ENCODE results near the gene ORAI3. TPM values are rescaled to one million over a fixed set of nuclear protein-coding genes. Genes with fewer than 3 reads are reported as not detected.

Gene ORAI3
- total RNA-seq, 5 donors from 2014 or later (not counting 1 experiment from before 2014, with no cell fraction given), result 6.6 to 22.3 (median 20.8) TPM

DNA sequence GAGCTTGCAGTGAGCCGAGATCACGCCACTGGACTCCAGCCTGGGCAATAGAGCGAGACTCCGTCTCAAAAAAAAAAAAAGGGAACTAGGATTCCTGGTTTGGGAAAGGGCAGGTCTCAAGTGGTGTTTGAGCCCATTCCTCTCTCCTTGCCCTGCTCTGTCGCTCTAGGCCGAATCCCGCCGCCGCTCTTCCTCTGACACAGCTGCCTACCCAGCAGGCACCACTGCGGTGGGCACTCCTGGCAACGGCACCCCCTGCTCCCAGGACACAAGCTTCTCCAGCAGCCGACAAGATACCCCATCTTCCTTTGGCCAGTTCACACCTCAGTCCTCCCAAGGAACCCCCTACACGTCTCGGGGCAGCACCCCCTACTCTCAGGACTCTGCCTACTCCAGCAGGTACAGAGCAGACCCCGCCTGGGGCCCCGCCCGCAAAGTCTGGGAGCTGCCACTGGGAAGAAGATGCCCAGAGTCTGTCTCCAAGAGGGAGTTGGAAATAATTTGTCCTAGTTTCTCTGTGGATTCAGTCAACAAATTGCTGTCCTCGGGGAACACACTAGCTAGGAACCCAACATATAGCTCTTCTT is 15.2 kb downstream of the ORAI3 start:
- Mint-ChIP-seq H3K4me3 (no peak overlapping the region), H3K36me3 (peaks cover 59% of the 10 kb centered on the region), H3K27ac (no peak overlapping the region), H3K27me3 (no peaks in the 10 kb centered on the region), H3K4me1 (peaks cover 16 to 26% (median 22%) of the 10 kb centered on the region in 3 donors), H3K9me3 (no peaks in the 10 kb centered on the region)
- CTCF ChIA-PET, result no interaction called here
- no peak overlapping the region for H3K27ac ChIP-seq (ENCODE audit: low read length)
- DNase-seq (no peak), ATAC-seq (replicated peaks in 1 of 4) (no peak)
- POLR2A ChIA-PET, result no interaction called here
- WGBS (ENCODE audit: insufficient coverage), result 97% methylated on average over 7 of the region's 18 CpGs
- peaks cover 27 to 87% of the 10 kb centered on the region in 2 donors for H3K36me3 ChIP-seq (ENCODE audit: control insufficient read depth in 2 of 2, extremely low read depth in 1 of 2, insufficient read depth in 1 of 2, low read length in 1 of 2)
- H3K4me3 ChIP-seq (ENCODE audit: control insufficient read depth in 1 of 2, extremely low read depth in 1 of 2, low read length in 1 of 2), result no peak overlapping the region
- no peaks in the 10 kb centered on the region for H3K27me3 ChIP-seq (replicated peaks in 1 of 2; ENCODE audit: control insufficient read depth in 2 of 2, extremely low read depth in 1 of 2, insufficient read depth in 2 of 2, low read length in 1 of 2)
- H3K9me3 ChIP-seq, result no peaks in the 10 kb centered on the region
- peaks cover 0 to 11% of the 10 kb centered on the region in 2 experiments for H3K4me1 ChIP-seq (ENCODE audit: control insufficient read depth in 1 of 2, extremely low read depth in 1 of 2, insufficient read depth in 2 of 2, low read length in 2 of 2)

DNA sequence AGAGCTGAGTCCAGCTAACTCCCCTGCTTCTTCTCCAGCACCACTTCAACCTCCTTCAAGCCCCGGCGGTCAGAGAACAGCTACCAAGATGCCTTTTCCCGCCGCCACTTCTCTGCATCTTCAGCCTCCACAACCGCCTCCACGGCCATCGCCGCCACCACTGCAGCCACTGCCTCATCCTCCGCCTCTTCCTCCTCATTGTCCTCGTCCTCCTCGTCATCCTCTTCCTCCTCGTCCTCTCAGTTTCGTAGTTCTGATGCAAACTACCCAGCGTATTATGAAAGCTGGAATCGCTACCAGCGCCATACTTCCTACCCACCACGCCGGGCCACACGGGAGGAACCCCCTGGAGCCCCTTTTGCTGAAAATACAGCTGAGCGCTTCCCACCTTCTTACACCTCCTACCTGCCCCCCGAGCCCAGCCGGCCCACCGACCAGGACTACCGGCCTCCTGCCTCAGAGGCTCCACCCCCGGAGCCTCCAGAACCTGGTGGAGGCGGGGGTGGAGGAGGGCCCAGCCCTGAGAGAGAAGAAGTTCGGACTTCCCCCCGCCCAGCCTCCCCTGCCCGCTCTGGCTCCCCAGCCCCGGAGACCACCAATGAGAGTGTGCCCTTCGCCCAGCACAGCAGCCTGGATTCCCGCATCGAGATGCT is 15.8 kb downstream of the ORAI3 start:
- POLR2A ChIA-PET, result no interaction called here
- no peaks in the 10 kb centered on the region for H3K27me3 Mint-ChIP-seq
- peaks cover 0 to 6% of the 10 kb centered on the region in 2 experiments for H3K4me1 ChIP-seq (ENCODE audit: control insufficient read depth in 1 of 2, extremely low read depth in 1 of 2, insufficient read depth in 2 of 2, low read length in 2 of 2)
- no peak overlapping the region for H3K4me3 ChIP-seq (ENCODE audit: control insufficient read depth in 1 of 2, extremely low read depth in 1 of 2, low read length in 1 of 2)
- no peaks in the 10 kb centered on the region for H3K9me3 Mint-ChIP-seq
- no peak for ATAC-seq (replicated peaks in 1 of 4)
- peaks cover 31 to 89% of the 10 kb centered on the region in 2 donors for H3K36me3 ChIP-seq (ENCODE audit: control insufficient read depth in 2 of 2, extremely low read depth in 1 of 2, insufficient read depth in 1 of 2, low read length in 1 of 2)
- peaks cover 10 to 19% (median 15%) of the 10 kb centered on the region in 3 donors for H3K4me1 Mint-ChIP-seq
- no peaks in the 10 kb centered on the region for H3K9me3 ChIP-seq
- no peak overlapping the region for H3K27ac Mint-ChIP-seq
- no peak overlapping the region for H3K27ac ChIP-seq (ENCODE audit: low read length)
- CTCF ChIA-PET, result no interaction called here
- no peak overlapping the region for H3K4me3 Mint-ChIP-seq
- no peak for DNase-seq
- H3K36me3 Mint-ChIP-seq, result peaks cover 63% of the 10 kb centered on the region
- 92% methylated on average over 23 of the region's 33 CpGs for WGBS (ENCODE audit: insufficient coverage)
- H3K27me3 ChIP-seq (replicated peaks in 1 of 2; ENCODE audit: control insufficient read depth in 2 of 2, extremely low read depth in 1 of 2, insufficient read depth in 2 of 2, low read length in 1 of 2), result no peaks in the 10 kb centered on the region

DNA sequence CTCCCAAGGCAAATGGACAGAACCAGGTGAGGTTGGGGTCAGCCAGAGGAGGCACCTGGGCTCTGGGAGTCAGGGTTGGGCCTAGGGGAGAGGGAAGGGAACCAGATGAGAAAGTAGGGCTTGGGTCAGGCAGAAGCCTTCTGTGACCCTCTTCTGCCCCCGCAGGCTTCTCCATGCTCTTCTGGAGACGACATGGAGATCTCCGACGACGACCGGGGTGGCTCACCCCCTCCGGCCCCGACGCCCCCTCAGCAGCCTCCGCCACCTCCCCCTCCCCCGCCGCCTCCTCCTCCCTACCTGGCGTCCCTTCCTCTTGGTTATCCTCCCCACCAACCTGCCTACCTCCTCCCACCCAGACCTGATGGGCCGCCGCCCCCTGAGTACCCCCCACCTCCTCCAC is 16.6 kb downstream of the ORAI3 start:
- Mint-ChIP-seq H3K27me3 (no peaks in the 10 kb centered on the region), H3K4me1 (peaks cover 2 to 12% (median 7%) of the 10 kb centered on the region in 3 donors), H3K9me3 (no peaks in the 10 kb centered on the region), H3K4me3 (no peak overlapping the region), H3K36me3 (peaks cover 59% of the 10 kb centered on the region), H3K27ac (no peak overlapping the region)
- WGBS (ENCODE audit: insufficient coverage), result 100% methylated on average over 4 of the region's 15 CpGs
- no peaks in the 10 kb centered on the region for H3K27me3 ChIP-seq (replicated peaks in 1 of 2; ENCODE audit: control insufficient read depth in 2 of 2, extremely low read depth in 1 of 2, insufficient read depth in 2 of 2, low read length in 1 of 2)
- ChIA-PET POLR2A (no interaction called here), CTCF (no interaction called here)
- no peaks in the 10 kb centered on the region for H3K9me3 ChIP-seq
- H3K4me1 ChIP-seq (ENCODE audit: control insufficient read depth in 1 of 2, extremely low read depth in 1 of 2, insufficient read depth in 2 of 2, low read length in 2 of 2), result peaks cover 0 to 6% of the 10 kb centered on the region in 2 experiments
- H3K36me3 ChIP-seq (ENCODE audit: control insufficient read depth in 2 of 2, extremely low read depth in 1 of 2, insufficient read depth in 1 of 2, low read length in 1 of 2), result peaks cover 31 to 86% of the 10 kb centered on the region in 2 donors
- H3K4me3 ChIP-seq (ENCODE audit: control insufficient read depth in 1 of 2, extremely low read depth in 1 of 2, low read length in 1 of 2), result no peak overlapping the region
- DNase-seq, result no peak
- no peak overlapping the region for H3K27ac ChIP-seq (ENCODE audit: low read length)
- no peak for ATAC-seq (replicated peaks in 1 of 4)

DNA sequence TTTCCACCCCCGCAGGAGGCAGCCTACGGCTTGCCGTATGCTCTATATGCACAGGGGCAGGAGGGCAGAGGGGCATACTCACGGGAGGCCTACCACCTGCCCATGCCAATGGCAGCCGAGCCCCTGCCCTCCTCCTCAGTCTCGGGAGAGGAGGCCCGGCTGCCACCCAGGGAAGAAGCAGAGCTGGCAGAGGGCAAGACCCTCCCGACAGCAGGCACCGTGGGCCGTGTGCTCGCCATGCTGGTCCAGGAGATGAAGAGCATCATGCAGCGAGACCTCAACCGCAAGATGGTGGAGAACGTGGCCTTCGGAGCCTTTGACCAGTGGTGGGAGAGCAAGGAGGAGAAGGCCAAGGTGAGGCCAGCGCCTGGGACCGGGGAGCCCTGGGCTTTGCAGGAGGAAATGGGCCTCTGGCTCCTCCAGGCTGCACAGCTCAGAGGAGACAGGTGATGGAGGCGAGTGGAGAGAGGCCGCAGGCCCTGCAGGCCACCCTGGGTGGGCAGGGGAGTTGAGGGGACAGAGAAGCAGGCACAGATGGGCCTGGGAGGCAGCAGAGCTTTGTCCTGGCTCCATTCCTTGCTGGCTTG is 17.3 kb downstream of the ORAI3 start:
- DNase-seq (no peak), ATAC-seq (replicated peaks in 1 of 4) (no peak)
- H3K36me3 ChIP-seq (ENCODE audit: control insufficient read depth in 2 of 2, extremely low read depth in 1 of 2, insufficient read depth in 1 of 2, low read length in 1 of 2), result peaks cover 31 to 87% of the 10 kb centered on the region in 2 donors
- ChIA-PET CTCF (no interaction called here), POLR2A (interaction anchor here in 1 of 2 donors (0.6 kb wide), 1 partner anchor 158 kb away, joined by 13 read pairs; no protein-coding TSS in a partner anchor)
- no peaks in the 10 kb centered on the region for H3K9me3 ChIP-seq
- H3K27me3 ChIP-seq (replicated peaks in 1 of 2; ENCODE audit: control insufficient read depth in 2 of 2, extremely low read depth in 1 of 2, insufficient read depth in 2 of 2, low read length in 1 of 2), result no peaks in the 10 kb centered on the region
- WGBS (ENCODE audit: insufficient coverage), result over 99% methylated on average over 19 of the region's 19 CpGs
- H3K36me3 Mint-ChIP-seq, result peaks cover 62% of the 10 kb centered on the region
- no peaks in the 10 kb centered on the region for H3K27me3 Mint-ChIP-seq
- no peak overlapping the region for H3K4me3 Mint-ChIP-seq
- H3K4me3 ChIP-seq (ENCODE audit: control insufficient read depth in 1 of 2, extremely low read depth in 1 of 2, low read length in 1 of 2), result no peak overlapping the region
- H3K27ac ChIP-seq (ENCODE audit: low read length), result no peak overlapping the region
- H3K4me1 Mint-ChIP-seq, result peaks cover 0 to 8% (median 4%) of the 10 kb centered on the region in 3 donors
- no peak overlapping the region for H3K27ac Mint-ChIP-seq
- H3K4me1 ChIP-seq (ENCODE audit: control insufficient read depth in 1 of 2, extremely low read depth in 1 of 2, insufficient read depth in 2 of 2, low read length in 2 of 2), result peaks cover 0 to 6% of the 10 kb centered on the region in 2 experiments
- H3K9me3 Mint-ChIP-seq, result no peaks in the 10 kb centered on the region

DNA sequence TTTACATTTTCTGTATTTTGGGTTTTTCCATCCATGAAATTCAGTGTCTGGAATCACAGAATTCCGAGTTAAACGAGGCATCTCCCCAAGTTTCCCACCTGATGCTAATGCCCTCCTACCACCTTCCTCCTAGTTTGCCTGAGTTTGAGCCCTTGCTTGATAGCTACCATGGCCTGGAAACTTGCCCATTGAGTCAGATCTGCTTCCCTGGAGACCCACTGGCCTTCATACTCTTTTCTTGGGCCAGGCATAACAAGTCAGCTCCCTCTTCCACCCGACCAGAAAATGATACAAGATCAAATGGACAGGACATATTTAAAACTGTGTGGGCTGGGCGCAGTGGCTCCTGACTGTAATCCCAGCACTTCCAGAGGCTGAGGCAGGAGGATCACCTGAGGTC is 18.9 kb downstream of the ORAI3 start:
- no peaks in the 10 kb centered on the region for H3K9me3 ChIP-seq
- H3K4me1 ChIP-seq (ENCODE audit: control insufficient read depth in 1 of 2, extremely low read depth in 1 of 2, insufficient read depth in 2 of 2, low read length in 2 of 2), result peaks cover 0 to 6% of the 10 kb centered on the region in 2 experiments
- Mint-ChIP-seq H3K27me3 (no peaks in the 10 kb centered on the region), H3K9me3 (no peaks in the 10 kb centered on the region), H3K4me3 (no peak overlapping the region), H3K36me3 (peaks cover 64% of the 10 kb centered on the region), H3K27ac (no peak overlapping the region), H3K4me1 (peaks cover 0 to 8% (median 0%) of the 10 kb centered on the region in 3 donors)
- H3K36me3 ChIP-seq (ENCODE audit: control insufficient read depth in 2 of 2, extremely low read depth in 1 of 2, insufficient read depth in 1 of 2, low read length in 1 of 2), result peaks cover 31 to 87% of the 10 kb centered on the region in 2 donors
- 100% methylated on average over 2 of the region's 4 CpGs for WGBS (ENCODE audit: insufficient coverage)
- ChIA-PET POLR2A (no interaction called here), CTCF (interaction anchor here in 1 of 2 donors (0.5 kb wide), 1 partner anchor 766 kb away, joined by 6 read pairs; no protein-coding TSS in a partner anchor)
- DNase-seq (no peak), ATAC-seq (replicated peaks in 1 of 4) (no peak)
- H3K27ac ChIP-seq (ENCODE audit: low read length), result no peak overlapping the region
- no peaks in the 10 kb centered on the region for H3K27me3 ChIP-seq (replicated peaks in 1 of 2; ENCODE audit: control insufficient read depth in 2 of 2, extremely low read depth in 1 of 2, insufficient read depth in 2 of 2, low read length in 1 of 2)
- no peak overlapping the region for H3K4me3 ChIP-seq (ENCODE audit: control insufficient read depth in 1 of 2, extremely low read depth in 1 of 2, low read length in 1 of 2)

DNA sequence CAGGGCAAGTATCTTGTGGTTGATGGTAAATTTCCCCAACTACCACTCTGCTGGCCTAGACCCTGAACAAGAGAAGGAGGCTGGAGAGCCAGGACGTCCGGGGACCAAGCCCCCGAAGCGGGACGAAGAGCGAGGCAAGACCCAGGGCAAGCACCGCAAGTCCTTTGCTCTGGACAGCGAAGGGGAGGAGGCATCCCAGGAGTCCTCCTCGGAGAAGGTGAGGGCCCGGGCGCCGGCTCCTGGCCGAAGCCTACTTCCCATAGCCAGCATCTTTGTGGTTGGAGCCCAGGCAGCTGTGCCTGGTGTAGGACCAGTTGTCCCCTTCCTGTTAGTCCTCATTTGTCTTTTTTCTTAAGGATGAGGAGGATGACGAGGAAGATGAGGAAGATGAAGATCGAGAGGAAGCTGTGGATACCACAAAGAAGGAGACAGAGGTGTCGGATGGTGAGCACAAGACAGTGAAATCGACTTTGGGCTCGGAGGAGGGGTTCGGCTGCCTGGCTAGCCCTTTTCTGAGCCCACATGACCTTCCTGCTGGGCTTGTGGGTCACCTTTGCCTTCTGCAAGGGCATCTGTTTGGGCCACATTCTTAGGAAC is 20.5 kb downstream of the ORAI3 start:
- no peaks in the 10 kb centered on the region for H3K9me3 Mint-ChIP-seq
- Histone ChIP-seq H3K4me1 (ENCODE audit: control insufficient read depth in 1 of 2, extremely low read depth in 1 of 2, insufficient read depth in 2 of 2, low read length in 2 of 2) (peaks cover 0 to 6% of the 10 kb centered on the region in 2 experiments), H3K36me3 (ENCODE audit: control insufficient read depth in 2 of 2, extremely low read depth in 1 of 2, insufficient read depth in 1 of 2, low read length in 1 of 2) (peaks cover 22 to 86% of the 10 kb centered on the region in 2 donors), H3K9me3 (no peaks in the 10 kb centered on the region), H3K27me3 (replicated peaks in 1 of 2; ENCODE audit: control insufficient read depth in 2 of 2, extremely low read depth in 1 of 2, insufficient read depth in 2 of 2, low read length in 1 of 2) (no peaks in the 10 kb centered on the region), H3K27ac (ENCODE audit: low read length) (no peak overlapping the region), H3K4me3 (ENCODE audit: control insufficient read depth in 1 of 2, extremely low read depth in 1 of 2, low read length in 1 of 2) (no peak overlapping the region)
- ATAC-seq (replicated peaks in 1 of 4), result no peak
- peaks cover 0 to 14% (median 6%) of the 10 kb centered on the region in 3 donors for H3K4me1 Mint-ChIP-seq
- no peak overlapping the region for H3K4me3 Mint-ChIP-seq
- H3K36me3 Mint-ChIP-seq, result peaks cover 67% of the 10 kb centered on the region
- POLR2A ChIA-PET, result interaction anchor here in 1 of 2 donors (0.5 to 0.7 kb wide), 2 partner anchors 30 to 236 kb away, joined by 3 to 8 read pairs; no protein-coding TSS in a partner anchor
- no peak overlapping the region for H3K27ac Mint-ChIP-seq
- 98% methylated on average over 19 of the region's 19 CpGs for WGBS (ENCODE audit: insufficient coverage)
- no peaks in the 10 kb centered on the region for H3K27me3 Mint-ChIP-seq
- CTCF ChIA-PET, result no interaction called here
- no peak for DNase-seq

Measured in T-cell (primary cell).